Prostate gland (tissue), 2 donors: ENCODE data around the gene MZB1.

Experiments used
- CTCF ChIP-seq, 4 experiments: fragments of 200-600 bp in 2 of 4; fragments of 450-650 bp in 2 of 4; sonication (generic) in 2 of 4; IDR thresholded peaks; 1 replicate in 3 of 4; 2 replicates in 1 of 4; pipeline ENCODE4 v1.5.1; 2016 to 2019; ENCODE audit warnings: antibody characterized with exemption in 4 of 4, mild to moderate bottlenecking in 2 of 4, moderate library complexity in 2 of 4
- POLR2A ChIP-seq: fragments of 450-650 bp; IDR thresholded peaks from one replicate; pipeline ENCODE4 v1.6.1; 2016; ENCODE audit warnings: antibody characterized with exemption, mild to moderate bottlenecking
- POLR2AphosphoS5 ChIP-seq: sonication (generic); formaldehyde crosslinking; IDR thresholded peaks from one replicate; pipeline ENCODE4 v1.6.1; 2017; ENCODE audit warnings: antibody characterized with exemption

- TF ChIP-seq POLR2A (no peak), CTCF (IDR thresholded peaks at IDR 0.05) (no peak), POLR2AphosphoS5 (no peak)
These were observed 23.4 kb upstream of the MZB1 start for GRCh38 chr5:139413153-139413552.
